Stimulated activated CD4-positive, alpha-beta T cell treated with anti-CD3 and anti-CD28 coated beads, Interleukin-4, amount 100 ng/mL, for 48 hours (primary cell): ENCODE measurements around the gene B3GNT2.

ENCODE experiments used
- DNase-seq, 2 donors: peaks; one replicate each; pipeline ENCODE4 v3.0.0-alpha.2; 2020; ENCODE audit warnings: low read depth in 2 of 2

B3GNT2 gene

DNA sequence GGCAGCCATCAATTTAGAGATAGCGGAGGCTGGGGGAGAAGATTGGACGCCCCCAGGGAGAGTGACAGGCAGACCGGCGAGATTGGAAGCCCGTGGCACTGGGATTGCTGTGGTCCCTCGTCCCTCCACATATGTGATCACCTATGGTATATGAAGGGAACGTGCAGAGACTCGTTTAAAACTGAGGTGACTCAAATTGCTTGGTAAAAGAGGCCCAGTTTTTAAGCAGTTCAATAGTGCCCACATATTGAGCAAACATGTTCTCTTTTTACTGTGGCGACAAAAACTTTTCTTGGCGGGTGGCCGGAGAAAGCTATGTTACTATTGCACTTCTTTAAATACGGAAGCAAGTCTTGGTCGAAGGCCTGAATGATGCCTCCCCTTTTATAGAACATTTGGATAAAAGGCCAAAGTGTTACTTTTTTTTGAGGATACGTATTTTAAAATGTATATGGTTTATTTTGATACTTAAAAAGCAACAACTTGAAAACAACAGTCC, 9.1 kb downstream of the B3GNT2 start:
- DNase-seq, result no peak

DNA sequence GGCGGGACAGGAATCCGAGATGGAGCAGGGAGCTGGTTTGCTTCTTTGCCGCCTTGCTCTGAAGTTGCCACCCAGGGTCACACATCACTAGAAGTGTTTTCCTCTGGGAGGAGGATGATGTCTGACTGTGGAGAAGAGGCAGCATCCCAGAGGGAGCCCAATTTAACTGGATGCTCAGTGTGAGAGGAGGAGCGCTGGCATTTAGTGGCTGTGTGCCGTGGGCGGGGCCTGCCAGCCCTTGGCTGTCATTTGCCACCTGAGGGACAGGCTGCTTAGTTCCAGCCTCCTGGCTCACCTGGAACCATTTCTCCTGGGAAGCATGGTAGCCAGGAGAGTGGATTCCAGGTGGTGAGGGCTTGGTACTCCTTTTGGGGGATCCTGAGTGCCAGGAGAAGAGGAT, 9.6 kb downstream of the B3GNT2 start:
- no peak for DNase-seq

DNA sequence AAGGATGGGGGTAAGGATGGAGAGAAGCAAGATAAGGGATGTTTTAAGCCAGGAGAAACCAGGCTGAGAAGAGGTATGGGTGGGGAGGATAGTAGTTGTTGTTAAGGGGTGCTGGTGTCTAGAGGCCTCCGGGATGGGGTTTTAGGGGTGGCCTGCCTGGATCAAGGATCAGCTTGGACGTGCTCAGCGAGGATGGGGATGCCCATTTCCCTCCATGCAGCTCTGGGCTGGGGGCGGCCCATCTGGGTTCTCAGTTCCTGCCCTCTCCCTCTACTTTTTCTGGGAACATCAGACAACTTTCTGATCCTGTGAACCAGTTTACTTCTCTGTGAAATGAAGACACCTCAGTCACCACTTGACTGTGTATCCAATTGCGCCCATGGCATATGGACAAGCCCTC, 10.1 kb downstream of the B3GNT2 start:
- DNase-seq, result no peak

DNA sequence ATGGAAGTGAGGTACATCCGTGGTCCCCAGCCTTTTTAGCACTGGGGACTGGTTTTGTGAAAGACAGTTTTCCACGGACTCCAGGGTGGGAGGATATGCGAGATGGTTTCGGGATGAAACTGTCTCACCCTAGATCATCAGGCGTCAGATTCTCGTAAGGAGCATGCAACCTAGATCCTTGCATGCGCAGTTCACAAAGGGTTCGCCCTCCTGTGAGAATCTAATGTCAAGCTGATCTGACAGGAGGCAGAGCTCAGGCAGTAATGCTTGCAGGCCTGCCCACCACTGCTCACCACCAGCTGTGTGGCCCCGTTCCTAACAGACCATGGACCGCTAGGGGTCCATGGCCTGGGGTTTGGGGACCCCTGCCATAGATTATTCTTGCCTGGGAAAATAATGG, 11.6 kb downstream of the B3GNT2 start:
- DNase-seq, result no peak

DNA sequence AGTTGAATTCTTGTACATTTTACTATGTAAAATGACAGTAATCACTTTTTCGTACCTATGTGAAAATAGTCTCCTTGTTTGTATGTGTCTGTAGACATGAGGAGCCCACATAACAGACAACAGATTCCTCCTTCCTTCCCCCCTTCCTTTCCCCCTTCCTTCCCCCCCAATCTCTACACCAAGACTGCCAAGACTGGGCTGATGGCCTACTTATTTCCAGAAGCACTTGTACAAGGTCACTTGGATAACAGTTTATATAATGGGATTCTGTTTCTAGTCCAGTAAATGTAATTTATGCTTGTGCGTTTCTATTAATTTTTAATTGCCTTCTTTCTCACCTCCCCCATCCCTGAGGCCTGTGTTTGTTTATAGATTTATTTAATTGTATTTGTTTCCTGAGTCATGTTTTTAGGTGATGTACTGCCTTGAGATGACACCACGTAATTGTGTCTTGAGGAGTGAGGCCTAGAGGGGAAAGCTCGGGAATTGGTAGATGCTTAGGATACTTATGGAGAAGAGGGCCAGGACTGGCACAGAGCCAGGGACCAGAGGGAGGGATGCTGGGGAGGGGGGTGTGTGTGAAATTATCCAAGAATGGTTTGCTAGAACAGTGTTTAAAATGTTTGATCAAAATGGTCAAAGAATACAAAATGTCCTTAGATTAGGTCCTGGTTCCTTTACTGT, 12.3 kb downstream of the B3GNT2 start:
- DNase-seq, result no peak

DNA sequence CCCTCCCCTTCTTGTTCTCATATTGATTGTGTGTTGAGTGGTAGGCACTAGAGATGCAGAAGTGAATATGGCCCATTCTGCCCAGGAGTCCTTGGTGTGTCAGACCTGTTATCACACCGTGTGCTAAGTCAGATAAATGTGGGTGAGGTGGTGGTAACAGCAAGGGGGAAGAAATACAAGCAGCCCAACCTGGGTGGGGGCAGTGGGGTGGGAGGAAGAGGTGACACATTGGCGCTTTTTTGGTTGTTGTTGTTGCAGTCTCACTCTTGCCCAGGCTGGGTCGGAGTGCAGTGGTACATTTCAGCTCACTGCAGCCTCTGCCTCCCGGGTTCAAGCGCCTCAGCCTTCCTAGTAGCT, 12.8 kb downstream of the B3GNT2 start:
- no peak for DNase-seq

DNA sequence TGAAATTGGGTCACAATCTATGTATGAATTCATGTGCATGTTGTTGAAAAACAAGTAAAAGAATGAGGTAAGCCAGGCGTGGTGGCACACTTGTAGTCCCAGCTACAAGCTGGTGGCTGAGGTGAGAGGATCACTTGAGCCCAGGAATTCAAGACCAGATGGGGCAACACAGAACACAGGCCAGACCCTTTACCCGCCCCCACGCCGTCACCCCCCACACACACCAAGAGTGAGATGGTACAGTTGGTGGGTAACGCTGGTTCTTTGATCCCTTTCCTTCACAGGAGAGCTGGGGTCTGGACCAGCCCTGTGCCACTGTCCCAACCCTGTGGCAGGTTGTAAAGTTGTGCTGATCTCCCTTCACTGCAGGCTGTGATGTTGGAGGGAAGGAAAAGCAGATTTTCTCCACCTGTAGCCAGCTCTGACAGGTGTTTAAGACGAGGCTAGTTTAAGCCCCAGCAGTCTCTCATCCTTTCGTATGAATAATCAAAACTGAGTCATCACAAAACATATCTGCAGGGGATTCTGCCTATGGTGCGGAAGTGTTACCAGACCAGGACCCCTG, 13.6 kb downstream of the B3GNT2 start:
- no peak for DNase-seq

DNA sequence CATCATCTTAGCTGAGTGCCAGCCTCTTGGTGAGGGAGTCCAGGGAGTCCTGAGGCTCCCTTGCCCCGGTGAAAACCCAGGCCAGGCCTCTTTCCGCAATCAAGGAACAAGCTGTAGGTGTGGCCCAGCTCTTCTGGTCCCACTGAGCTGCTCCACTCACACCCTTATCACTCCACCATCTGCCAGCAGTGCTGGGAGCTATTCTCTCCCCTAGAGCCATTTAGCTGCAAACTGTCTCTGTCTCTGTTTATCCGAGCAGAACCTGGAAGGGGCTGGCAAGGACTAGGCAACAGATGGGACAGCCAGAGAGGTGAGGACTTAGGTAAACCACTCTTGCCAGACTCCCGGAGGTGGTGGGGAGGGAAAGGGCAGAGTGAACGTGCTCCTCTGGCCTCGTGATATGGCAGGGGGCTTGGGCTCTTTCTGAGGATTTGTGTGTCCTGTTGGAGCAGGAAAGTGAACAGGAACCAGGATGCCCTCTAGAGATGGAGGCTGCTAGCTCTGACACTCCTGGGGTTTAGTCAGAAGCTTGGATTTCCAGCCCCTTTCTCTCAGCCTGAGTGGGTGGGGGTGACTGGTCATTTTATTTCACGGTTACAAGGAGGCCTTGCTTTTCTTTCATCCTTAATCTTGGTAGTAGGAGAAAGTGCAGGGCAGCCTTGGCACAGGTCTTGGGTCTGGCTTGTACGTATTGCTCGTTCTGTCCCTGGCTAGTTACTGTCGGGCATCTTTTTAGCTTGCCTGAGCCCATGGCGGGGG, 19.6 kb downstream of the B3GNT2 start:
- no peak for DNase-seq

DNA sequence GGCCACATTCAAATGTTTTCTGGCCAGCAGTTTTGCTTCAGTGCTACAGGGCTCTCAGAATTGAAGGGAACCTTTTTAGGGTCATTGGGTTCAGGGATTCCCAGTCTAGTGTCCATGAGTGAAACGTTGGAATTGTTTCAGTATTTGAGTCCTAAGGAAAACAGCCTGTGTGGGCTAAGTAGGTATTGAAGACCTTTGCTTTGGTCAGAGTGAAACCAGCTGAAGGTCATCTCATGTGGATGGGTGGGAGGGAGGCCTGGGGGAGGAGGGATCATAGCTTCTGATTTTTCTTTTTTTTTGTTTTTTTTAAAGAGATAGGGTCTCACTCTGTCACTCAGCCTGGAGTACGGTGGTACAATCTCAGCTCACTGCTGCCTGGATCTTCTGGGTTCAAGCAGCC, 20.2 kb downstream of the B3GNT2 start:
- no peak for DNase-seq

DNA sequence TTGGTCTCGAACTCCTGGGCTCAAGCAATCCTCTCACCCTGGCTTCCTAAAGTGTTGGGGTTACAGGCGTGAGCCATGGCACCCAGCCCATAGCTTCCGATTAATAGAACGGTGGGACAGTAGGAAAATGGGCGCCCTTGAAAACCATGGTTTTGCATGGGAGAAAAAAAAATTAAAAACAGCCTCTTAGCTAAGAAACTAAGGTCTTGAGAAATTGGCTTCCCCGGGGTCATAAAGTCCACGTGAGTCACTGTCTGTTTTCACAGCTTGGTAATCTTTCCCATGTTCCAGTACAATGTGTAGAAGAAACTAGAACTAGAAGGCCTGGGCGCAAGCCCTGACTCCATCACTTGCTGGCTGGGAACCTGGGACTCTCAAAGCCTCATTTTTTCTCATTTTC, 20.7 kb downstream of the B3GNT2 start:
- no peak for DNase-seq

DNA sequence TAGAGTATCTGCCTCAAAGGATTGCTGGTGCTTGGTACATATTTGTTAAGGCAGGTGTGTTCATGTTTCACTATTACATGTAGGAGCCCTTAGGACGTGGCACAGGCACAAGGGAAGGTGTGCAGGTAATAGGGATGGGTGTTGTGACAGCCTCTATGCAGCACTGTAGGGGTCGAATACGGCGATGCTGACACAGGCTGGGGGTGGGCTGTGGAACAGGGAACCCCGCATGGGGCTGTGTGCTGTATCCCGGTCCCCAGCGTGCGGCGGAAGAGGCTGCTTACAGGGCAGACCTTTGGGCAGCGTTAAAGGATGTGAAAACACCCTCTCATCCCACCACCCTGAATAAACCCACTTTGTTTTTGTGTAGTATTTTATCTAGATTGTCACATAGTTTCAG, 21.5 kb downstream of the B3GNT2 start:
- DNase-seq, result no peak

DNA sequence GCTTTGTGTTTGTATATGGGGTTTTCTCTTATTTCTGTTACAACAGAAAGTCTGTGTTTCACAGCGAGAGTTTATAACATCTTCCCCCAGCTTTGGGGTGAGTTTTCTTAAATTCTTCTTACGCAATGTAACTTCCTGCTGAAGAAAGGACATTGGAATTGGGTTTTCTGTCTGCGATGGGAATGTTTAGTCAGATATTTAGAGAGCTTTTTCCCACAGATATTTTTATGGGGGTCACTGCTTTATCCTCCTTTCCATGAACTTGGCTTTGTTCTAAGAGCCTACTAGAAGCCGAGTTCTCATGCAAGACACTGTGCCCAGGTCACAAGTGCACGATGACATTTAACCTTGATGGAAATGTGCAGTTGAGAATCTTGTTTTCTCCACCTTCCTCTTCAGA, 22.1 kb downstream of the B3GNT2 start:
- DNase-seq, result no peak

DNA sequence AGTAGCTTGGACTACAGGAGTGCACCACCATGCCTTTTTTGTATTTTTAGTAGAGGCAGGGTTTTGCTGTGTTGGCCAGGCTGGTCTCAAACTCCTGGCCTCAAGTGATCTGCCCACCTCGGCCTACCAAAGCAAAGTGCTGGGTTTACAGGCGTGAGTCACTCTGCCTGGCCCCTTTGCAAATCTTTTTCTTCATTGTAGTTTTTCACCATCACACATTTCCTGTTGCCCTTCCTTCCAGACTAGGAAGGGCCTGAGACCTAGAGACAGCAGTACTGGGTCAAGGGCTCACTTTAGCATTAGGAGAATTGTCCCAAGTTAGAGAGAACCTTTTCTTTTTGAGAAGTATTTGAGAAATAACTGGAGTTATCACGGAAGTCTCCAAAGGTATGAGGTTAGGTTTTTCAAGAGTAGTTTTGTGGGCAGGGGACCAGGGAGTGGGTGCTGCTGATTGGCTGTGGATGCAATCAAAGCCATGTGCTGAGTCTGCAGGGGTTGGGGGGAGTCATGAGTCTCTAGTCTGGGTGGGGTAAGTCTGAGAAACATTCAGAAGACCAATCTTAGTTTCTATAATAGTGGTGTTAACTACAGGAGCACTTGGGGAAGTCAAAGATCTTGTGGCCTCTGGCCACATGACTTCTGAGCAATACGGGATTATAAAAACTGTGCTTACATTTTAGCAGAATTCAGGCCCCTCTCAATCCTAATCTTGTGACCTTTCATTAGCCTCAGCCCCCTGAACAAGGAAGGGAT, 23.7 kb downstream of the B3GNT2 start:
- DNase-seq, result no peak

DNA sequence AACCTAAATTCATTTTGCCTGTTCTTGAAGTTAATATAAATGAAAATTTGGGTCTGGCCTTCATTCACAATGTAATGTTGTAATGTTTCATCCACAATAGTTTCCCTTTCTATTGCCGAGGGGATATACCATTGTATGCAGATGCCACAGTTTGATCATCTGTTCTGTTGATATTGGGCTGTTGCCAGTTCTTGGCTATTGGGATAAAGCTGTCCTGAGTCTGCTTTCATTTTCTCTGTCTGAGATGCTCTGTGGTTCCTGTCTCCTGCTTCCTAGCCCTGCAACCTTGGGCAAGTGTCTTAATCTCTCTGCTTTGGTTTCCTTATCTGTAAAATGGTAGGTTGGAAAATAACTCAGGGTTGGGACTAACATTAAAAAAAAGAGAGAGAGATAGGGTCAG, 25.2 kb downstream of the B3GNT2 start:
- no peak for DNase-seq

DNA sequence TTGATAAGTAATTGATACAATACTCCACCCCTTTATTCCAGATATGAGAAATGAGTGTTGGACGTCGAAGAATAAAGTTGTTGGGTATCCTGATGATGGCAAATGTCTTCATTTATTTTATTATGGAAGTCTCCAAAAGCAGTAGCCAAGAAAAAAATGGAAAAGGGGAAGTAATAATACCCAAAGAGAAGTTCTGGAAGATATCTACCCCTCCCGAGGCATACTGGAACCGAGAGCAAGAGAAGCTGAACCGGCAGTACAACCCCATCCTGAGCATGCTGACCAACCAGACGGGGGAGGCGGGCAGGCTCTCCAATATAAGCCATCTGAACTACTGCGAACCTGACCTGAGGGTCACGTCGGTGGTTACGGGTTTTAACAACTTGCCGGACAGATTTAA, 26.3 kb downstream of the B3GNT2 start:
- DNase-seq, result no peak

DNA sequence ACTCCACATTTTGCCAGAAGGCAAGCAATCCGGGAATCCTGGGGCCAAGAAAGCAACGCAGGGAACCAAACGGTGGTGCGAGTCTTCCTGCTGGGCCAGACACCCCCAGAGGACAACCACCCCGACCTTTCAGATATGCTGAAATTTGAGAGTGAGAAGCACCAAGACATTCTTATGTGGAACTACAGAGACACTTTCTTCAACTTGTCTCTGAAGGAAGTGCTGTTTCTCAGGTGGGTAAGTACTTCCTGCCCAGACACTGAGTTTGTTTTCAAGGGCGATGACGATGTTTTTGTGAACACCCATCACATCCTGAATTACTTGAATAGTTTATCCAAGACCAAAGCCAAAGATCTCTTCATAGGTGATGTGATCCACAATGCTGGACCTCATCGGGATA, 26.8 kb downstream of the B3GNT2 start:
- DNase-seq, result no peak

DNA sequence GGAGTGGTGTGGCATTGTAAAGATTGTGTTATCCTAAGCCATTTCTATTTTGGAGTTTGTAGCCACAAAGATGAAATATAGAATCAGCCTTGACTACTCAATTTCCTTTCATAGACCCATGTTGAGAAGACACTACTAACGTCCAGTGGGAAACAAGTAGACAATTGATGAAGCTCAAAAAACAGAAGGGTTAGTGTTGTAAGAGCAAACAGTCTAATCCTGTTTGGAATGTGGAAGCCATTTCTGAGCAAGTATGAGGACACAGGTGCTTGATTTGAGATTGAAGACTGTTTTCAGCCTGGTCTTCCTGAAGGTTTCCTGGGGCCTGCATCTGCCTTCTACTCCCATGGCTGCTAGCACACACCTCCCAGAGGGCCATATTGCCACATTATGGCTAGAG, 29.1 kb downstream of the B3GNT2 start:
- DNase-seq, result no peak

DNA sequence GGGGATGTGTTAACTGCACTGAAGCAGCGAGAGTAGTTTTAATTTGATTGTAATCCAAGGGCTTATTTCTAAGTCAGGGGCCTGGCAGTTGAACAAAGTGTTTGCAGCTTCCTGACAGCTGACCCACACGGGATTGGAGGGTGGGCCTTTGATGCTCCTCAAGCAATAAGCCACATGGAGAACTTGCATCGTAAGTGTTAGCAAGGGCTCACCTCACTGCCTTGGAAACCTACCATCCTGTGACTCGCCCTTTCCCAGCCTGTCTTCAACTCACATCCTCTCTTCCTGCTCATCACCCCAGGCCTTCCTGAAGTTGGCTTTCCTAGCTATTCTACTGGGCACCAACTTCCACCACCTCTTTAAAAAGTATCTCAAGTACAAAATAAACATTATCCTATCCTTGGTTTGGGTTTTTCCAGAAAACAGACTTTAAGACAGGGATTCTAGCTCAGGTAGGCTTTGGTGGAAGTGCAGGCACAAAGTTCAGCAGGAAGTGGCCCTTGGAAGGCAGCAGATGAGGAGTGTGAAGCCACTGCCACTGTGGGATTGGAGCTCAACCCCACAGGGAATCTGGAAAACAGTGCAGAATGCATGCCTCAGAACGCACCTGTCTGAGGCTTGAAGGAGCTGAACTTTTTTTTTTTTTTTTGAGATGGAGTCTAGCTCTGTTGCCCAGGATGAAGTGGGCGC, 31.6 kb downstream of the B3GNT2 start:
- DNase-seq, result no peak

DNA sequence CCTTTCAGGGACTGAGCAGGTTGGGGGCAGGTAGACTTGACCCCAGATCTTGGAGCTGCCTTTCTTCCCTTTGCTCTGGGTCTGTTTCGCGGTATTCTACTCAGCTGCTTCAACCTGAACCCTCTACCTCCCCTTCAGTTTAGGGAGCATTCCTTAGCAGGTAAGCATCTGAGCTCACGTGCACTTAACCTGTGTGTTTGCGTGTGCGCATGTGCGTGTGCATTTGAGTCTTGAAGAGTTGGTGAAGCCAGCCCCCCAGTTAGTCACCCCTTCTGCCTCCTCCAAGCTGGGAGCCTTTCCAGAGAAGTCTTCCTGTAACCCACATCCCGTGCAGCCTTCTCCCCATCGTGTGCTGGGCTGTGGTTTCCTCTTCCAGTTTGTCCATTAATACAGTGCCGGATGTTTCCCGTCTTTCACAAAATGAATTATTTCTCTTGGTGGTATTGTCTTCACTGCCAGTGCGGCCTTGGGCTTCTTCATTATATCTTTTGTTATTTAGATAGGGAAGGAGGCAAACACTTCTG, 33.2 kb downstream of the B3GNT2 start:
- DNase-seq, result no peak

DNA sequence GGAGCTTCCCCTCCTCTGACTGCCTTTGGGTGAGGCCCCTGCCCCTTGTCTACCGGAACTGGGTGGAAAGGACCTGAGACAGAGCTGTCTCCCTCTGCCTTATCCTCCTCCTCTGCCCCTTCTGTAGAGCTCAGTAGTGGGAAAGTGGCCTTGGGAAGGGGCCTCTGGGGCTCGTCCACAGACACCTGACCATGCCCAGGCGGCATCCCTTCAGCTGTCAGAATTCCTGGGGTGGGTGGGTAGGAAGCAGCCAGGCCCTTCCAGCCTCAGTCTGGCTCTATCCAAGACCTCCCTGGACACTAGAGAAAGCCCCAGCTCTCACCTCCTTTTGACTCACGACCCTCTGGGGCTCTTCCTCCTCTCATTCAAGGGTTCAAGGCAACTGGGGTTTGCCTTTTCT, 35.6 kb downstream of the B3GNT2 start:
- DNase-seq, result no peak

DNA sequence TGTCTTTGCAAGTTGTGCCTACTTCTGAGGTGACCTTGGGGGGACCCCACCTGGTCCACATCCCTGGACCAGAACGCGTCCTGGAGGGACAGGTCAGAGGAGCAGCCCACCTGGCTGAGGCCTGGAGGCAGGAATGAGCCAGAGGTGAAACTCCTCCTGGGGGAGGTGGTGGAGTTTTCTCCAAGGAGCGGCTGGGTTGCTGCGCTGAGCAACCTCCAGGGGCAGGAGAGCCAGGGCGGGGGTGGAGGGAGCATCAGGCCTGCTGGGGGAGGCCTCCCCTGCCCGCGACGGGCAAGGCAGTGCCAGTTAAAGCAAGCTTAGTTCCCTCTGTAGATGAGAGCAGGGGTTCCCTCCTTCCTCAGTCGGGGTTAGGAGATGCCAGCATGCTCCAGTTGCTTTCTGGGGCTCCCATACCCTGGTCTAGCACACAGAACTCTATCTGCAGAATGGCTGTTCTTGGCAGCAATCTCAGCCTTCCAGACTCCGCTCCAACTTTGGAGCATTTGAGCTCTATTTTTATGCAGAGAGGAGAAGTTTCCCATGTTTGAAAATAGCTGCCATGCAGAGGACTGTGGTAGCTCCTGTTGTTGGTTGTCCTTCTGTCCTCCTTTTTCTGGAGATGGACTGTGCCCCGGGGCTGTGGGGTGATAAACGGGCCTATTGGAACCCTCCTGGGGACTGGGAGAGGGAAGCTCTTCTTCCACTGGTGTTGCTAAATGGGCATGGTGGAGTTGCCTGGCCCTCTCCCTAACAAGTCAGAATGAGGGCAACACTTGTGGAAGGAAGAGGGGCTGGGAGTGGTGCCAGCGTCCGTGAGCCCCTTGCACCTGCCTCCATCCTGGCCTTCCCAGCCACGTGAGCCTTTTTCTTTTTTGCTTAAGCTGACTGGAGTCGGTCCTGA, 39.1 kb downstream of the B3GNT2 start:
- no peak for DNase-seq
